PFSK-1 (cell line): ENCODE measurements around the gene KRTCAP2.

Experiments
- POLR2AphosphoS5 ChIP-seq: IDR thresholded peaks from 2 replicates; pipeline ENCODE4 v1.6.1; 2012; ENCODE audit warnings: low read depth, mild to moderate bottlenecking, control low read depth, low read length, moderate library complexity
- SIN3A ChIP-seq: IDR thresholded peaks from 2 replicates; pipeline ENCODE4 v1.6.1; 2012; ENCODE audit warnings: mild to moderate bottlenecking, low read length, moderate library complexity, borderline replicate concordance; ENCODE audit not compliant: insufficient read depth
- TAF1 ChIP-seq: IDR thresholded peaks from 2 replicates; pipeline ENCODE4 v1.6.1; 2012; ENCODE audit warnings: low read length, control low read depth, borderline replicate concordance; ENCODE audit not compliant: insufficient read depth

- TF ChIP-seq SIN3A (no peak), POLR2AphosphoS5 (no peak), TAF1 (no peak)
These were observed 7.0 kb downstream of the KRTCAP2 start for GRCh38 chr1:155166051-155166470.
